RKO (cell line): ENCODE data around the gene ACACB.
A peak's percentile ranks its signal among the peaks of the same experiment; 100 is the strongest.
"Not testable (repeated sequence)": the region's sequence is repeated elsewhere in the genome, so short reads cannot be mapped to it uniquely, and the experiment has no call there.

ENCODE experiments used
- DNase-seq: peaks from one replicate; pipeline ENCODE4 v3.0.0-alpha.2; 2016; ENCODE audit warnings: low spot score

The ACACB gene

DNA sequence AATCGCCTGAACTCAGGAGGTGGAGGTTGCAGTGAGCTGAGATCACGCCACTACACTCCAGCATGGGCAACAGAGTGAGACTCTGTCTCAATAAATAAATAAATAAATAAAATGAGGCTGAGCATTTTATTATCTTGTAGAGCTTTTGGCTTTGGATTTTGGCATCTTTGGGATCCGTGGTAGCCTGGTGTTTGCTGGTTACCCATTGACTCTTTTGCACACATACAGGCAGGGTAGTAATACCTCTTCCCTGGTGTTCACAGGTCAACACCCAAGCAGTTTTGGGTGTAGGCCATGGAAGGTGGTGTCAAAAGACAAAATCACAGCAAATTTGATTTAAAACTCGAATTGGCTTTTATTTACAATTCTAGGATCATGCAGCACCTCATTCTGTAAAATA is 27.8 kb downstream of the ACACB start:
- no peak for DNase-seq

DNA sequence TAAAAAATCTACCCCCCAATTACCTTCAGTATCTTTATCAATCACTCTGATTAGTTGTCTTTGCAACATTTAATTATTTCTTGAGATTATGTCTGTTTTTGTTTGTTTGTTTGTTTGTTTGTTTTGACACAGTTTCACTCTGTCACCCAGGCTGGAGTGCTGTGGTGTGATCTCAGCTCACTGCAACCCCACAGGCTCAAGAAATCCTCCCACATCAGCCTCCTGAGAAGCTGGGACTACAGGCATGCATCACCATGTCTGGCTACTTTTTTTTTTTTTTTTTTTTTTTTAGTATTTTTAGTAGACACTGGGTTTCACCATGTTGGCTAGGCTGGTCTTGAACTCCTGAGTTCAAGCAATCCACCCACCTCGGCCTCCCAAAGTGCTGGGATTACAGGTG is 30.7 kb downstream of the ACACB start:
- not testable (repeated sequence) for DNase-seq

DNA sequence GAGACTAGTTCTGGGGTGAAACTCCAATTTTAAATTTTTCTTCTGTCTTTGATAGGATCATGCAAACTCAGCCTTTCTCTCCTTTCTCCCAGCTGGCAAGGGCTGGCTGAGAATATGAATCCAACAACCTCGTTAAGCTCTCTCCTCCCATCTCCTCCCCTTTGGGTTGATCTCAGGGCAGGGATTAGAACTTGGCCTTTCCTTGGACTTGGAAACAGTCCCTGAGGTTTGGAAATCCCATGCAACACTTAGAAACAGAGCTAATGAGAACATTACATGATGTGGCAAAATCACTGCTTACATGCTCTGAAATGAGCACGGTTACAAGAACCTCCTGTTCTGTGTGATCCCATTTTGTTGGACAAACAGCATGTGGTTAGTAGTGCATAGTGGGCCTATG is 31.6 kb downstream of the ACACB start:
- DNase-seq = no peak

GRCh38 chr12:109150124-109150640 is 33.8 kb downstream of the ACACB start:
- no peak for DNase-seq

DNA sequence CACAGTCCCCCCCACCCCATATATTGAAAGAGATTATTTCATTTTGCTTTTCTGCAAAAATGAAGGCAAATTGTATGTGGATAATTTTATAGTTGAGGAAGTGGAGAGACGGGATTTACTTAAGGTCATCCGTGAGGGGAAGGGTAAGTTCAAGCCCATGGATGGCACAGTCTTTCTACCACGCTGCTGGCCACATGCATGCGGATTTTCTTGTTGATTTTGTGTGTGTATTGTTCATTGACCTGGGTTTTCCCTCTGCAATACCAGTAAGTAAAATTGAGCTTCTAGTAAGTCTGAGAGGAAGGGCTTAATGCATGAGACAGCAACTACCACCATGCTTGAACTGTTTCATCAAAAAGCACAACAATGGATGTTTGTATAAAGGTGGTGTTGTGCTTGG is 35.1 kb downstream of the ACACB start:
- no peak for DNase-seq

GRCh38 chr12:109153821-109154441 is 37.5 kb downstream of the ACACB start:
- no peak for DNase-seq

DNA sequence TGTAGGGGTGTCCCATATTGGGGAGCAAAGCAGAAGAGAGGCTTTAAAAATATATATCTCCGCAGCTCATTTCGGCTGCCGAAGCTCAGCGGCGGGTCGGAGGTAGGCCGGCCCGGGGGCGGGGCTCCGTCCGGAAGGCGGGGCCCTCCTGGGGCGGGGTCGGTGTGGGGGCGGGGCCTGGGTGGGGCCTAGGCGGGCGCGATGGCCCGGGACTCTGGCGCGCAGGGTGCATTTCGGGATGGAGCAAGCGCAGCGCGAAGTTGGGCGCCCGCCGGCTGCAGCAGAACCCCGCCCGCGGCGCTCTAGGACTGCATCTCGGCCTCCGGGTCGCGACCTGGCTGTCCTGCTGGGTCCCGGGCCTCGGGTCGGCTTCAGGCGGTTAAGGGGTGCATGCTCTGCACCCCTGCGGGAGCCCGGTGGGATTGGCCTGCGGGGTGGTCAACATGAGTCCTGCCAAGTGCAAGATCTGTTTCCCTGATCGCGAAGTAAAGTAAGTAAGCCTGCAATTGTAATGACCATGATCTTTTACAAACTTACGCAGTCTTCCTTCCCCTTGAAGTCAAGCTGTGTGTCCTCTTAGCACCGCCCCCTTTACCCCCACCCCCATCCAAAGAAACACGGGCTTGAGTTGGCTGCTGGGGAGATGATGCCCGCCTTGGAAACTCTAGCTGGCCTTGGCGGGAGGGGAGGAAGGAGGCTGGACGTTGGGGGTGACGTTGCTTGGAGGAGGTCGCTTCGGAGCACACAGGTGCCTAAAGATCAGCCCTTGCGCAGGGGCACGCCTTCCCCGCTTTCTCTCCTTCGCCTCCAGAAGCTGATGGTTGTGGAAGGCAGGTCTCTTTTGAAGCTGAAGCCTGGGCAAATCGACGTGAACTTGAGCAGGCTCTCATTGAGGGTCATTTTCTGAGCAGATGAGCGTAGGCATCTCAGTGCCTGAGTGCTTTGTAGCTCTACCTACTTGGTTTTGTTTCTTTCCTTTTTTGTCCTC is 38.4 kb downstream of the ACACB start:
- DNase-seq = peak; percentile 84

GRCh38 chr12:109156036-109156435 is 39.6 kb downstream of the ACACB start:
- DNase-seq = no peak

DNA sequence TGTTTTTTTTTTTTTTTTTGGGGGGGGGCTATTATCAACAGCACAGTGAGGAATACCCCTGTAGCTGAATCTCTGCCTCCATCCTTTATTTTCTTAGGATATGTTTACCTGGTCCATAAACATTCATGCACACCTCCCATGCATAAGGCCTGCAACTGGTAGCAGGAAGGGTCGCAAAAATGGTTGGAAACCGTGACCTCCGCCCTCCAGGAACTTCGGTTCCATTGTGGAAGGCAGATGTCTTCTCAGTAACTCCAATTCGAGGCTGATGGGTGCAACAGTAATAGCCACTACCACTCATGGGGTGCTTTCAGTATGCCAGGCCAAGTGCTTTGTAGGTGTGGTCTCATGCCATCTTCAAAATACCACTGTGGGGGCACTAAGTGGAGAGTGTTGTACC is 40.2 kb downstream of the ACACB start:
- DNase-seq = no peak

- DNase-seq = no peak
Measured at GRCh38 chr12:109157986-109158385, 41.6 kb downstream of the ACACB start.

- no peak for DNase-seq
Measured at GRCh38 chr12:109160433-109160832, 44.0 kb downstream of the ACACB start.

GRCh38 chr12:109160873-109161272 is 44.5 kb downstream of the ACACB start:
- DNase-seq = no peak

DNA sequence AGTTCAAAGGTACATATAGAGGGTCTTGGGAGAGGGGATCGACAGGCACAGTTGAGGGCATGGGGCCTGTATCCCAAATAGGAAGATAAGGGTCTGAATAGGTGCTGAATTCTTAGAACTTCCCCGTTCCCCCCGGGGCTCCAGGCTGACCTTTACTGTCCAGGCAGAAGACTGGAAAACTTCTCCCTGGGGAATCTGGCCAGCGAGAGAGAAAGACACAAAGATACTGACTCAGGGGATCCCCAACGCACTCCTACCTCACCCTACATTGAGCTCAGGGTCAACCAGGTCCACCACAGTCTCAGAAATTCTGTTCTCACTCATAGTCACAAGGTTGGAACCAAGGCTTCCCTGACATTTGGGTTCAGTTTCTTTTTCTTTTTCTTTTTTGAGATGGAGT is 46.2 kb downstream of the ACACB start:
- no peak for DNase-seq

GRCh38 chr12:109163167-109163566 is 46.8 kb downstream of the ACACB start:
- no peak for DNase-seq

DNA sequence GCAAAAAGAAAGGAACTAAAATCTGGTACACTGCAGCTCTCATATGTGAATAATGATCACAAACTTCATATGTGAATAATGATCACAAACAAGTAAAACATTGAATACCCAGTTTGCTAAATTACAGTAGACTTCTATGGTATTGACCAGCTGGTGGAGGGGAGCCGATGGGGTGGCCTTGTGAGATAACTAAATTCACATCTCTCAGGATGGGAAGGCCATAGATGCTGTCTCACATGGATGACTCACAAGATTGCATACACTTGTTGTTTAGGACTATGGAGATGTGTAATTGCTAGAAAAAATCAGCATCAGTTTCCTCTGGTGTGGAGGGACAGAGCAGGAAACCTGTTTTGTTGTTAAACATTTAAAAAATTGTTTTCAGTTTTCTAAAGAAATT is 49.2 kb downstream of the ACACB start:
- DNase-seq = peak; percentile 42

DNA sequence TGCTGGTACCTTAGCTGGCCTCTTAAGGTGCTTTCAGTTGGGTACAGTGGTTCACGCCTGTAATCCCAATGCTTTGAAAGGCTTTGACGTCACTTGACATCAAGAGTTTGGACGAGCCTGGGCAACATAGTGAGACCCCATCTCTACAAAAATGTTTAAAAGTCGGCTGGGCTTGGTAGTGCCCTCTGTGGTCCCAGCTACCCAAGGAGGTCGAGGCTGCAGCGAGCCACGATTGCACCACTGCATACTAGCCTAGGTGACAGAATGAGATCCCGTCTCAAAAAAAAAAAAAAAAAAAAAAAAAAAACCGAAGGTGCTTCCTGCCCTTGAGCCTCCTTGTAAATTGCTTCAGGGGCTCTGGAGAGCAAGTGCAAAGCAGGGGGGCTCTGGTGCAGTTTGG is 50.0 kb downstream of the ACACB start:
- no peak for DNase-seq

DNA sequence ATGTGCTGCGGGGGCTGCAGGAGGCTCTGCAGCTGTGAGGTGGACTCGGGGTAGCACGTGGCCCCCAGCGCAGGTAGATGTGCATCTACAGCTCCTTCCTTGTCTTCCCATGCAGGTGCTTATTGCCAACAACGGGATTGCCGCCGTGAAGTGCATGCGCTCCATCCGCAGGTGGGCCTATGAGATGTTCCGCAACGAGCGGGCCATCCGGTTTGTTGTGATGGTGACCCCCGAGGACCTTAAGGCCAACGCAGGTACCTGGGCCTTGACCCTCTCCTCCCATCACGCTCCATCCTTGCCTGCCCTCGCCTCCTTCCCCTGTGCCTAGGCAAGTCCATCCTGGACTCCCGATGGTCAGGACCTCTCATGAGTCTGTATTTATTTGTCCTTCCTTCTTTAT is 51.4 kb downstream of the ACACB start:
- no peak for DNase-seq

GRCh38 chr12:109169262-109169661 is 52.9 kb downstream of the ACACB start:
- no peak for DNase-seq

DNA sequence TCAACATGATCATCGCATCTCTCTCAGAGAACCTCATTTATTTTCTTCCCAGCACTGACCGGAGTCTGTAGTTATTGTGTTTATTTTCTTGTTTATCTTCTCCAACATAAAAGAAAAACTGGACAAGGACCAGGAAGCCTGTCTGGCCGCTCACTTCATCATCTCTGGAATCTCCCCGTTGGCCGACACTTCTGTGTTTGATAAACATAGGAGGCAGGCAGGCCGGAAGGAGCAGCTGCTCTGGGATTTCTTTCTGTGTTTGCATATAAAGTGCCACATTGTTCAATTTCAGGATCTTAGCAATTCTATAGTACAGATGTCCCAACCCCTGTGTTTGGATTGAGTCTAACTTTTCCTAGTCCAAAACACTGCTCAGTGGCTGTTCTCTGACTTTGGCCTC is 53.3 kb downstream of the ACACB start:
- no peak for DNase-seq

DNA sequence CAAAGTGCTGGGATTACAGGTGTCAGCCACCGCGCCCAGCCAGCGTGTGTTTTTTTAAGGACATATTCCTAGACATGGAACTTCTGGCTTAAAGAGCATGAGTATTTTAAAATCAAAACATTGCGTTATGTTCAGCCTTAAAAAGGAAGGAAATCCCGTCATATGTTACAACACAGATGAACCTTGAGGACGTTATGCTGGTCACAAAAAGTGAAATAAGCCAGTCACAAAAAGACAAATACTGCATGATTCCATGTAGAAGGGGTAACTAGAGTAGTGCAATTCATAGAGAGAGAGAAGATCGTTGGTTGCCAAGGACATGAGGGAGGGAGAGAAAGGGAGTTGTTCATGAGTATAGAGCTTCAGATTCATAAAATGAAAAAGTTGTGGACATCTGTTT is 53.9 kb downstream of the ACACB start:
- no peak for DNase-seq

GRCh38 chr12:109172787-109173186 is 56.4 kb downstream of the ACACB start:
- not testable (repeated sequence) for DNase-seq

GRCh38 chr12:109173443-109174240 is 57.3 kb downstream of the ACACB start:
- DNase-seq = no peak
